ENCODE results near the gene PIGR.

Gene PIGR

DNA sequence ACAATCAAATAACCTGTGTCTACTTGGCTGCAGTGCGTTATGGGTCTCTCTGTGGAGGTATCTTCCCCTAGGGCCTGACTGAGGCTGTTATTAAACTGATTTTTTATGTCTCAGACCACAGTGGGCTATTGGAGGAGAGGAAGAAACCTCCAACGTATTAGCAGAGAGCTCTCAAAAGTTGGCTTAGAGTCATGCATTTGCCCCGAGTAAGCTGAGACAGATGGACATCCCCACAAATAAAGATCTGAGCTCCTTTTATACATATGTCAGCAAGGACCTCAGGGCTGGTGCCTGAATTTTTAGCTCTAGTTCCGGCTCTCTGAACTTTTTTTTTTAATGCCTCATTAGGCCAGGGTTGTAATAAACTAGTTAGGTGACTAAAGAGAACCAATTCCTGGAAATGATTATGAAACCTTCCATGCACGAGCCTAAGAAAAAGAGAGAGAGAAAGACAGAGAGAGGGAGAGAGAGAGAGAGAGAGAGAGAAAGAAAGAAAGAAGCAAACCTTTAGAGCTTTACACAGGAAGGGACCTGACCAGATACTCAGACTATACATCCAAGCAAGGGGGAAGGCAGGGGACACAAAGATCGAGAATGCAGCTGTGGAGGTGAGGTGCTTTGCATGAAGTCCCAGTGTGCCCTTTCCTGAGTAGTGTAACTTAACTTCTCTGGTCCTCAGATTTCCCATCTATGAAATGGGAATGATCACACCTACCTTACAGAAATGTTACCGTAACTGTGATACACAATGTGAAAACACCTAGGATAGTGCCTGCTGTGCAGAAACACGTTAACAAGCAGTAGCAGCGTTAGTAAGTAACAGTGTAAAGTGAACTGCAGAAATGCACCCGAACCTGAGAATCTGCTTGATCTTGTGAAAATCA is 8.4 kb upstream of the PIGR start:
- in situ Hi-C loops (cut with HindIII; ENCODE audit: low pct_unique_long_range_greater_than_20kb, low sequenced_read_pairs): no loop called here
- no peak for DNase-seq (ENCODE audit: low read depth in 1 of 2, low spot score in 1 of 2)
- no peak for TF ChIP-seq JUND (IDR thresholded peaks at IDR 0.05; ENCODE audit: low read depth)

DNA sequence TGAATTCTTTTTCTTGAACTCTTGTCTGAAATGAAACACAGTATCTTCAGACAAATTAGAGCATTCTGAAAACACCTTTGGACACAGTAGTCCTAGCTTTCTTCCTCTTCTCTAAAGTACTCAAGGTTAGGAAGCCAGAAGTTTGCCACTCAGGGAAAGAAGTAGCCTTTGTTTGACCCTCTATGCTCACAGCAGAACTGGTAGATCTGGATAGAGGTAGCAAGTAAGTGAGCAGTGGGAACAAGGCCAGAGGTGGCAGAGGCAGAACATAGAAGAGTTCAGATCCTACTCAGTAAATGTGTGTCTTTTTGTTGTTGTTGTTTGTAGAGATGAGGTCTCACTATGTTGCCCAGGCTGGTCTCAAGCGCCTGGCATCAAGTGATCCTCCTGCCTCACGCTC is 7.4 kb upstream of the PIGR start:
- no peak for TF ChIP-seq JUND (IDR thresholded peaks at IDR 0.05; ENCODE audit: low read depth)
- in situ Hi-C loops (cut with HindIII; ENCODE audit: low pct_unique_long_range_greater_than_20kb, low sequenced_read_pairs): no loop called here
- peak; percentile 51 to 90 for DNase-seq (ENCODE audit: low read depth in 1 of 2, low spot score in 1 of 2)

DNA sequence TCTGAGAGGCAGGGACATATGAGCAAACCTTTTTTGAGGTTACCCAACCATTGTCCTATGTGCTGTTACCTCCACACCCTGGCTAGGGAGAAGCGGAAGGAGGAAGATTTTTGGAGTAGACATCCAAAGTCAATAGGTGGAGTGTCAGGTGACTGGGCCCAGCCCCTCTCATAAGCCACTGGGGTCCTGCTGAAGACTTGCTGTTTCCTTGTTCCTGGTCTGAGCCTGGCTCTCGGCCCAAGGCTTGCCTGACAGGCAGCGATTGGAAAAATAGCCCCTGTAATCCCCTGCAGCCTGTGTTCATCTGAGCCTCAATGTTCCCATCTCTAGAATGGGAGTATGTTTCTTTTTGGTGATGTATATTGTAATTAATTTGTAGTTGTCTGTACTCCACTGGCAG is 6.9 kb upstream of the PIGR start:
- no peak for TF ChIP-seq JUND (IDR thresholded peaks at IDR 0.05; ENCODE audit: low read depth)
- in situ Hi-C loops (cut with HindIII; ENCODE audit: low pct_unique_long_range_greater_than_20kb, low sequenced_read_pairs): no loop called here
- peak in 1 of 2 experiments; percentile 45 for DNase-seq (ENCODE audit: low read depth in 1 of 2, low spot score in 1 of 2)

DNA sequence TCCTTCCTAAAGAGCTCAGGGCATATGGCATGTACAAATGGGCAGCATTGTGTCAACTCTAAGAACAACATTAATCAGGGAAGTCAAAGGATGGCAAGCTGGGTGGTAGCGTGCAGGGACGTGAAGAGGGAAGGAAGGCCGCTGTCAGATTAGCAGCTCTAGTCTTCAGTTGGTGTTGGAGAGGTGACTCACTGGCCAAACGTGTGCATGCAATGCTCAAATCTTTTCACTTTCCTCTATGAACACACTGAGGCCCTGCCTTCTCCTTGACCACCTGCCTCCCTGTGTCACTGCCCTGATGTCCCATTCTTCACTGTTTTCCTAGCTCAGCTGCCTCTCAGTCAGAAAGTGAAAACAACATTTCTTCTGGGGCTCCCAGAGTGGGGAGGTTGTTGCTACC is 5.9 kb upstream of the PIGR start:
- in situ Hi-C loops (cut with HindIII; ENCODE audit: low pct_unique_long_range_greater_than_20kb, low sequenced_read_pairs): no loop called here
- no peak for DNase-seq (ENCODE audit: low read depth in 1 of 2, low spot score in 1 of 2)
- no peak for TF ChIP-seq JUND (IDR thresholded peaks at IDR 0.05; ENCODE audit: low read depth)

DNA sequence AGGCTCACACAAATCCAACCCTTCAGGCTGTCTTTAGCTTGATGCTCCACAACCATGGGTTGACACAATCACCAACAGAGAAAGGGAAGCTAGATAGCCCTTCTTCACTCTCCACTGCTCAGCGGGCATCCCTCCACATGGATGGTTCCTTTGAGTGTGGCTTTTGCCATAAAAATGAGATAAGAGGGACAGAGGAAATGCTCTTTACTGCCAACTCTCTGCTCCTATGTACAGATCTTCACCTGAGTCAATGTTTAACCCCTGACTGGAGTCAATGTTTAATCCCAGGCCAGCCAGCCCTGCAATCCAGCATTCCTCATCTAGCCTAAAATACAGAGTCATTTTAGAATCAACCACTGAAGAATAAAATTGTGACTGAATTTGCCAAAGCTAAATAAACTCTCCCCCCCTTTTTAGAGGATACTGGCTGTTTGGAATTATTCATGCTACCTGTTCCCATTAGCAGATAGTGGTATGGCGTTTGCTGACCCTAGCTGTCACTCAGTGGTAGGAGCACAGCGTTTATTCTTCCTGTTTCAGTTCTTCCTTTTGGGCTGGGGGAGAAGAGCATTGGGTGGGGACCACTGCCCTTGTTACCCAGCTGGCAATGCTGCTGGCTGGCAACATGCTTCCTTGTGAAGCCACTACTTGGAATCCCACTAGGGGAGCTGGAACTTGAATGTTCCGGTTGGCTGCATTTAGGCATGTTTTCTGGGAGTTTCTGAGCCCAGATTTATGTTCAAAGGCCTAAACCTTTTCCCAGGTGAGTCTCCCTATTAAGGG is 5.2 kb upstream of the PIGR start:
- TF ChIP-seq JUND (IDR thresholded peaks at IDR 0.05; ENCODE audit: low read depth): no peak
- in situ Hi-C loops (cut with HindIII; ENCODE audit: low pct_unique_long_range_greater_than_20kb, low sequenced_read_pairs): no loop called here
- DNase-seq (ENCODE audit: low read depth in 1 of 2, low spot score in 1 of 2): no peak

DNA sequence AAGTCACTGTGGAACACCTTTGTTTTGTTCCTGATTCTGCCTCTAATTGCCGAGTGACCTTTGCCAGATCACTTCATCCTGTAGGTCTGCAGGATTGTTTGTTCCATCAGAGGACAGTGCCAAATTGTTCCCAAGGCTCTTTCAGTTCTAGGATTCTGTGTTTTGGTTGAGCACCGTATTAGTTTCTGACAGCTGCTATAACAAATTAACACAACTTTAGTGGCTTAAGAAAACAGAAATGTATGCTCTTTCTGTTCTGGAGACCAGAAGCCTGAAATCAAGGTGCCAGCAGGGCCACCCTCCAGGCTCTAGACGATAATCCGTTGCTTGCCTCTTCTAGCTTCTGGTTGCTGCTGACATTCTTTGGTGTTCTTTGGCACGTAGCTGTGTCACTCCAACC is 3.4 kb upstream of the PIGR start:
- in situ Hi-C loops (cut with HindIII; ENCODE audit: low pct_unique_long_range_greater_than_20kb, low sequenced_read_pairs): no loop called here
- no peak for TF ChIP-seq JUND (IDR thresholded peaks at IDR 0.05; ENCODE audit: low read depth)
- no peak for DNase-seq (ENCODE audit: low read depth in 1 of 2, low spot score in 1 of 2)

DNA sequence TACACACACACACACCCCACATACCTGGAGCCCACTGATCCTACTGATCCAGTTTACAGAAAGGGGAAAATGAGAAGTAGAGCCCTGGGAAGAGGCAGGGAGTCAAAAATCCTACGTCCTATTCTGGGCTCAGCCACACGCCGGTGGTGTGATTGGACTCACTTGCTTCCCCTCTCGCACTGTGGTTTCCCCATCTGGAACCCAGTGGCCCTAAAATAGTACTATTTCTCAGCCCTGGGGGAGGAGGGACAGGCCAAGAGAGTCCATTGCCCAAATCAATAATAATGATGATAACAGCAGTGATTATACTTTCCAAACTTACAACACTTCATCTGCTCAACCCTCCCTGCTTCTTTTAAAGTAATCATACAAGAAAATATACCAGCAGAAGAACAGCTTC is 2.9 kb upstream of the PIGR start:
- no peak for DNase-seq (ENCODE audit: low read depth in 1 of 2, low spot score in 1 of 2)
- in situ Hi-C loops (cut with HindIII; ENCODE audit: low pct_unique_long_range_greater_than_20kb, low sequenced_read_pairs): no loop called here
- no peak for TF ChIP-seq JUND (IDR thresholded peaks at IDR 0.05; ENCODE audit: low read depth)

DNA sequence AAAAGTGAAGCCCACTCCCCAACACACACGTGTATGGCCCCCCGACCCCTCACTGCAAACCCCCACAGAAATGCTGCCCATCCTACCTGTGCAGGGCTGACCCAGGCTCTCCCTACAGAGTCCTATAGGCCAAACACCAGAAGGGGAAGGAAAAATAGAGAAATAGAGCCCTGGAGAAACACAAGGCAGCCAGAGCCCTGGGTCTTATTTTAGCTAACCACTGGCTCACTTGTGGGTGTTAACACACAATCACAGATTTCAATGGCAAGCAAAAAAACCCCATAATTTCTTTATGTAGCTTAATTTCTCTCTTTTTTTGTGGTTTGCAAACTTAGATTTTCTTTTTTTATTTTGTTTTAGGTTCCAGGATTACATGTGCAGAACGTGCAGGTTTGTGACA is 989 bp upstream of the PIGR start:
- no peak for DNase-seq (ENCODE audit: low read depth in 1 of 2, low spot score in 1 of 2)
- no peak for TF ChIP-seq JUND (IDR thresholded peaks at IDR 0.05; ENCODE audit: low read depth)
- in situ Hi-C loops (cut with HindIII; ENCODE audit: low pct_unique_long_range_greater_than_20kb, low sequenced_read_pairs): no loop called here

DNA sequence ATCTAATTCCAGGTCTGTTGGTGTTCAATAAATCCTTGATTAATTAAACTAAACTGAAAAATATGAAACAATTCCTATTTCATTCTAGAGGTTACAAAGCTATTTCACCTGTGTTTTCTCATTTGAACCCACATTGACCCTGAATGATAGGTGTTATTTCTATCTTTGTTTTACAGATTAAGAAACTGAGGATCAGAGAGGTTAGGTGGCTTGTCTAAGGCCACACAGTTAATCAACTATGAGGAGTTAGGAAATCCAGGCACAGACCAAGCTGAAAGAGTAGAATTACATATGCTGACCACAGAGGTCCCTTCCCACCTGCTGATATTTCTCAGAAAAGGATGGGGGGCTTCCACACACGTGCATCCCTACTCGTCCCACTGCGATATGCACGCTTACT is 487 bp downstream of the PIGR start:
- in situ Hi-C loops (cut with HindIII; ENCODE audit: low pct_unique_long_range_greater_than_20kb, low sequenced_read_pairs): no loop called here

DNA sequence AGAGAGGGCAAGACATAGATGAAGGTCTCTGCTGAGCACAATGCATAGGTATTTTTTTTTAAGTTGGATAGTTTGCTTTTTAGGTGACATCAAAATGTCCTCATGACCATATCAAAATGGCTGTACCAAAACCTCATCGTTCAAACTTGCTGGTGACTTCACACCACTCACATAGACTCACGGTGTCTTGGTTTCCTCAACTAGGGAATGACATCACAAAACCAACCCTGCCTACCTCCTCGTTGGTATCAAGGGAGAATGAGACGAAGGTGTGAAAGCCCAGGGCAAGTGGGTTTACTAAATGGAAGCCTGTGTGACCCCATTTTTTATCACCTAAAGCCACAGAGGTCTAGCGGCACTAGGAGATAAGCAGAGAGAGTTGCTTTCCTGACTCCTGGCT is 1.6 kb downstream of the PIGR start:
- in situ Hi-C loops (cut with HindIII; ENCODE audit: low pct_unique_long_range_greater_than_20kb, low sequenced_read_pairs): no loop called here
- no peak for DNase-seq (ENCODE audit: low read depth in 1 of 2, low spot score in 1 of 2)
- TF ChIP-seq JUND (IDR thresholded peaks at IDR 0.05; ENCODE audit: low read depth): no peak

More for the DNA sequence above, 487 bp downstream of the PIGR start:
- no peak for TF ChIP-seq JUND (IDR thresholded peaks at IDR 0.05; ENCODE audit: low read depth)
- DNase-seq (ENCODE audit: low read depth in 1 of 2, low spot score in 1 of 2): no peak

DNA sequence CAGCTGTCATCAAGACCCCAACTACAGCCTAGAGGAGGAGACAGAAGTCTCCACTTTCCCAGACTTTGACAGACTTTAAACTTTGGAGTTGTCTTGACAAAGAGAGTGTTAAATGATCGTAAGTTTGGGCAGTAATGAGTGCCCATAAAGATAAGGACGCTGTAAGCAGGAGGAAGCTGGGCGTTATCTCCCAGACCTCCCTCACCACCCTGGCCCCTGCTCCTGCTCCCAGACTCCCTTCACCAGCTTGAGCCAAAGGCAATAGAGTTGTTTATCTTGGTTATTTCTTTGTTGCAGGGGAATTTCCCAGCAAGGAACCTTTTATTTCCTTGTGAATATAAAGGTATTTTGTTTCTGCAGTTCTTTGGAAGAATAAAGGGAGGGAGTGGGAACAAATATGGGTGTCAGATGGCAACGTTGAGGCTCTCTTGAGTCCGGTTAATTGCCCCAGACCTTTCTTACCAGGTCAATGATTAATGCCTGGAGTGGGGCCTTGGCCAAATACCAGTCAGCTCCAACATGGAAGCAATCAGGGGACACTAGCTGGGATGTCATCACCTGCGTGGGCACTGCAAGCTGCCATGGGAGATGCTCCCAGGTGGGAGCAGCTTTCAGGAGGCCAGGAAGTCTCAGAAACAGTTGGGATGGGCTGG is 4.4 kb downstream of the PIGR start:
- no peak for DNase-seq (ENCODE audit: low read depth in 1 of 2, low spot score in 1 of 2)
- no peak for TF ChIP-seq JUND (IDR thresholded peaks at IDR 0.05; ENCODE audit: low read depth)
- in situ Hi-C loops (cut with HindIII; ENCODE audit: low pct_unique_long_range_greater_than_20kb, low sequenced_read_pairs): no loop called here

DNA sequence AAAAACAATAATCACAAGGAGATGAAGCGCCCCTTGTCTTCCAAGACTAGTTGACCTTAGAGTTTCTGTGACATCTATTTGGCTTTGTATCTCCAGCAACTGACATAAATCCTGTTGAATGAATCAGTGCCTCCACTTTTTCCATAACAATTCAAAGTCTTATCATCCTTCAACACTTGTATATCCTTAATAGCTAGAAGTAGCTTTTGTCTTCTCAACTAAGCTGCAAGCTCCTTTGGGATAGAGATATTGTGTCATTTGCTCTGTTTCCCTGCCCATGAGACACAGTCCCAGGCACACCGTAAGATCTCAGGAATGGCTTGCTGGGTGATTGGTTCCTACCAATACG is 5.7 kb downstream of the PIGR start:
- no peak for TF ChIP-seq JUND (IDR thresholded peaks at IDR 0.05; ENCODE audit: low read depth)
- no peak for DNase-seq (ENCODE audit: low read depth in 1 of 2, low spot score in 1 of 2)
- in situ Hi-C loops (cut with HindIII; ENCODE audit: low pct_unique_long_range_greater_than_20kb, low sequenced_read_pairs): no loop called here

All from T47D (cell line).